Fibroblast of skin of right quadriceps (primary cell): Measurements from ENCODE around the gene DYNLT3.

Experiments
- DNase-seq: peaks from one replicate; pipeline ENCODE4 v3.0.0-alpha.2; 2013

The DYNLT3 gene, protein sequence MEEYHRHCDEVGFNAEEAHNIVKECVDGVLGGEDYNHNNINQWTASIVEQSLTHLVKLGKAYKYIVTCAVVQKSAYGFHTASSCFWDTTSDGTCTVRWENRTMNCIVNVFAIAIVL

DNA sequence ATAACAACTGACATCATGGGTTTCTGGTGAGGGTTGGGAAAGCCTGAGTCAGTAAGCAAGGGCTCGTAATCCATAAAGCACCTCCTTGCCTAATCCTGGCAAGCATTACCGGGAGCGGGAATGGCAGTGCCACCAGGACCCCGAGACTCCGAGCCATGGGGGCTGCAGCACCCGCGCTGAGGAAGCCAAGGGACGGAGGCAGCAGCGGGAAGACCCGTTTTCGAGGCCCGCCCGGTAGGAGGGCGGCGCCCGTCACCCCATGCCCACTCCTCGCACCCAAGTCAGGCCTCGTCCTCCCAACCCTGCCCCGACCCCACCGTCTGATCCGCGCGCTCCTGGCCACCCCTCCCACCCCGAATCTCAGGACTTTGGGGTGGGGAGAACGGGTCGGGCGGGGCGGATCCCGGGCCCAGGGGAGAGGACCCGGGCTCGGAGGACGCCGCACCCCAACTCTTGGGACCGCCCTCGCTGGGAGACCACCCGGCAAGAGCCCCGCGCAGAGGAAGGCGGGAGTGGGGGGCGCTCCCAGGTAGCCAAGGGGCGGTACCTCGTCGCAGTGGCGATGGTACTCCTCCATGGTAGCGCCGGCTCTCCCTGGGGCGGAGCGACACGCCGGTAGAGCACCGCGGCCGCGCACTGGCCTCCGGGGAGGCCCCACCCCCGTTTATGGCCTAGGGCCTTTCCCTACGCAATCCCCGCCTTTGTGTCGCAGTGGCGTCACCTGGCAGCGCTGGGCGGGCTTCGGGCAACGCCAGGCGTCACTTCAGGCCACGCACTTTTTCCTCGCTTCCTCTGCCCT, at the start of gene DYNLT3:
TSS of gene DYNLT3 (minus strand) at position 638 of the 799 bp plus-strand sequence. CDS start at position 577, 61 bp downstream.
- DNase-seq: peak; percentile 75

DNA sequence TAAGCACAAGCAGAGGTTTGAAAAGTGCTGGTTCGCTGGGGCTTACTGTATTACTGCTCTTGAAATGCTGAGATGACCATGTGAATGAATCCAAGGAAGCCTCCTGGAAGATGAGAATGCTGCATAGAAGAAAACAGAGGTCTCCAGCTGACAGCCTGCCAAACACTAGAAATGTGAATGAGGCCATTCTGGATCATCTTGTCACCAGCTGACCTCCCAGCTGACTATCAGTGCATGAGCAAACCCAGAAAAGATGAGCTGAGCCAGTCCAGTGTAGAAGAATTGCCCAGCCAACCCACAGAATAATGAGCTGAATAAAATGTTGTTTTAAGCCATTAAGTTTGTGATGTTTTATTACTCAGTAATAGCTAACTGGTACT, 49.1 kb upstream of the DYNLT3 start:
- DNase-seq: no peak

DNA sequence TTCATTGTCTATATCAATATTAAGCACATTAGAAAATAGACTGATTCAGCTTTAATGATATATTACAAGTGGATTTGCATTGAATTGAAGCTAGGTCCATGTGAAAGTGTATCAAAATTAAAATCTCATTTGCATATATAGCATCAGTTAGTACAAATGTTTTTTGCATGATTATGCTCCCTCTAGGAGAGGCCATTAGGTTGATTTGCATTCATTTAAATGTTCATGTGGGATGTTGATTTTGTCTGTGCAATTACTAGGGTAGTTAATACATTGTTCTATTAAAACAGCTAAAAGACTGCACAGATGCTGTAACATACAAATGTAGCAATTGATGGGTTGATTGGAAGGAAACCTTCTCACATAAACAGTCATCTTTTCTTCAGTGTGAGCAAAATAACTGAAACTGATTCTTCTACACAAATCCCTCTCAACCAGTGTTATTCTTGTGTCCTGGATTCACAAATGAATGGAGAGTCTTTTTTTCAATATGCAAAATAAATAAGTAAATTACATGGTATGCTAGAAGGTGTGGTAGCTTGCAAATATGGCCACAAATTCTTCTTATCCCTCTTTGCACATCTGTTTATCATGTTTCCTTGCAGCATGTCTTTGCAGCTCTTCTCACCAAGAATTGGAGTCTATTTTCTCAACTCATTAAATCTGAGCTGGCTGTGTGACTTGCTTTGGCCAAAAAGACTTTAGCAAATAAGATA, 48.6 kb upstream of the DYNLT3 start:
- no peak for DNase-seq

DNA sequence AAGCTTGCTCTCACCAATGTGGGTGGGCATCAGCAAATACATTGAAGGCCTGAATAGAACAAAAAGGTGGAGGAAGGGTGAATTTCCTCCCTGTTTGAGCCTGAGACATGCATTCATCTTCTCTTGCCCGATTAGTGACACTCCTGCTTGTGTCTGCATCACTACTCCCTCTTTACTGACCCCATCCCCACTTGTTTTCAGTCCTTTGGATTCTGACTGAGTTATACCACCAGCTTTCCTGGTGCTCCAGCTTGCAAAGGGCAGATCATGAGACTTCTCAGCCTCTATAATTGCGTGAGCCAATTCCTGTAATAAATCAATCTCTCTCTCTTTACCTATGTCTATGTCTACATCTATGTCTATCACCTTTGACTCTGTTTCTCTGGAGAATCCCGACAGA, 47.4 kb upstream of the DYNLT3 start:
- no peak for DNase-seq

DNA sequence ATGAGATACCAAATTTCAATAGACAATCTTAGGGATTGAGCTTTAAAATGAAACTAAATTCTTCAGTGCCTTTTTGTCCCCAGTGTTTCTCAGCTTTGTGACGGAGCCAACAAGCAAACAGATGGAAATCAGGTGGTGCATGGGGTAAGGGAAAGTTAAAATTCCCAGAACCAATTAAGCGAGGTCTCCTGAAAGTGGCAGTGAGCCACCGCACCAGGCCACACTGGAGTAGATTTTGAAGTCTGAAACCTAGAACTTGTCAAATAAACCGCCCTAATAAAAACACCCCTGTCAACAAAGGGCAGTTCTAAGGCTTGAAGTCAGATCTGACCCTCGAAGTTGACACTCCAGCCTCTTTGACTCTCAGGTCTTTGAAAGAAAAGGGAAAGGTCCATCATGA, 40.6 kb upstream of the DYNLT3 start:
- no peak for DNase-seq

DNA sequence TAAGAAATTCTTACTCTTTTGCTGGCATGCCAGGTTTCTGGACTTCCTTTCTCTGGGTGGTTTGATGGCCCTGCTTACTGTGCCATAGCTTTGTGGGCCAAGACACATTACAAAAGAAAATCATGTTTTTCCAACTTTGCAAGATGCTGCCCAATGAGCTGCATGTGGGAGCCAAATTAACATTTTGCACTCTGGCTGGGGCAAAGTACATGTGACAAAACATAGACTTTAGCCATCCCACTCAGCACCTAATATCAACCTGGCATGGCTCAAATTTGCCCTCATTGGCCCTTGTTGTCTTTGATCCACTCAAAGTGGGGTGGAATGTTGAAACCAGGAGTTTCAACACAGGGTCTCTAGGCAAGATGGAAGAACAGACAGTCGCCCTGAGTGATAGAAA, 40.0 kb upstream of the DYNLT3 start:
- DNase-seq: no peak

DNA sequence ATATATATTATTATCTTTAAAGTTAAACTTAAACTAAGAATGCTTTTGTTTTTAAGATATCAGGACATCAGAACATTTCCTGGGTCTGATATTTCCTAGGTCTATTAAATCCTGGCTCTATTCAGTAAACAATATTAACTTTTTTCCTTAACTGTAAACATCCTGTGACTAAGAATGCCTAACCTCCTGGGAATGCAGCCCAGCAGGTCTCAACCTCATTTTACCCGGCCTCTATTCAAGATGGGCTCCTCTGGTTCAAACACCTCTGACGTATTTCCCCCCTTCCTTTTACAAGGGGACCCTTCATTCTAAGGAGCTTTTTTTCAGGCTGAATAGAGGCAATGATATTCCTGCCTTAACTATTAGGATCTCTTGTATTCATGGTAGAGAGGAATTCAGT, 35.8 kb upstream of the DYNLT3 start:
- no peak for DNase-seq

DNA sequence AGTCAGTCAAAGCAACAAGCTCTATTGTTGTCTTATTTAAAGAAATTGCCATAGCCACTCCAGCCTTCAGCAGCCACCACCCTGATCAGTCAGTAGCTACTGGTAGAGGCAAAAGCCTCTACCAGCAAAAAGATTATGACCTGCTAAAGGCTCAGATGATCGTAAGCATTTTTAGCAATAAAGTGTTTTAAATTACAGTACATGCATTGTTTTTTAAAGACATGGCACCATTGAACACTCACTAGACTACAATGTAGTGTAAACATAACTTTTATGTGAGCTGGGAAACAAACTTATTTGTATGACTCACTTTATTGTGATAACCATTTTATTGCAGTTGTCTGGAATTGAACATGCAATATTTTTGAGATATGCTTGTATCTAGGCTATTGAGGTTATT, 32.3 kb upstream of the DYNLT3 start:
- no peak for DNase-seq

DNA sequence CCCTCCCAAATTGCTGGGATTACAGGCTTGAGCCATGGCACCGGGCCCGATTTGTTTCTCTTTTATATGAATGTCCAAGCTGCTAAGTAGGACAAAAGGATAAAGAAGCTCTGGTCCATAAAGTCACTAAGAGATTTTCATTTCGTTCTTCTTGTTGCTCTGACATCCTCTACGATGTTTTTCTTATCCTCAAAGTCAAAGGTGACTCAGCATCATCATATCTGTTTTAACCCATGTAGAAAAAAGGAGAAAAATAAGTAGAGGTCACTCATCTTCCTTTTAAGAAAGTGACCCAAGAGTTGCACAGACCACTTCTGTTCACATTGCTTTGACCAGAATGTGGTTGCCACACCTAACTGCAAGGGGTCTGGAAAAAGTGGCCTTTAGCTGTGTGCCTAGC, 29.3 kb upstream of the DYNLT3 start:
- DNase-seq: no peak

DNA sequence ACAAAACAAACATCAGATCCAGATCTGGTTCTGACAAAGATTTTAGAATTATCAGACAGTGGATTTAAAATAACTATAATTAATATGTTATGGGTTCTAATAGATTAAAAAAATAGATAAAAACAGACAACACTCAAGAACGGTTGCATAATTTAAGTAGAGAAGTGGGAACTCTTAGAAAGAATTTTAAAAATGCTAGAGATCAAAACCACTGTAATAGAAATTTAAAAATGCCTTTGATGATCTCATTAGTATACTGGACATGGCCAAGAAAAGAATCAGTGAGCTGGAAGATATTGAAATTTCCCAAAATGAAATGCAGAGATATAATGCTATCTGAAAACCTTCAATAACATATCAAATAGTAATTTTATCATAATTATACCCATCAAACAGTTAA, 28.3 kb upstream of the DYNLT3 start:
- DNase-seq: no peak

DNA sequence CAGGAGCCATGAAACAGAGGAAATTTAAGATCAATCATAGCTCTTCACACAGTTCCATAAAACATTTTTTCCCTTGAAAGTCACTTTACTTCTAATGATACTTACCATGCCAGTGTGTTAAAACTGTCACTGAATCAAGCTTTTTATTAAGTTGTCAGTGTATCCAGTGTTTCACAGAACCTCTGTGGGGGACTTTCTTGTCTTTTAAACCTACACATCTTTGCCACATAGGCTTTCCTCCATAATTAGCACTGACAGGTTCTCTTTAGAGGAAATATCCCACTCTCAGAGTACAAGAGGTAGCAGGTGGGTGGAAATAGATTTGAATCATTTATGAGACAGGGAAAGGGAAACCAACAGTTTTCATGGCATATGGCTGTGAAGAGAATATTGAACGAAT, 25.8 kb upstream of the DYNLT3 start:
- DNase-seq: no peak

DNA sequence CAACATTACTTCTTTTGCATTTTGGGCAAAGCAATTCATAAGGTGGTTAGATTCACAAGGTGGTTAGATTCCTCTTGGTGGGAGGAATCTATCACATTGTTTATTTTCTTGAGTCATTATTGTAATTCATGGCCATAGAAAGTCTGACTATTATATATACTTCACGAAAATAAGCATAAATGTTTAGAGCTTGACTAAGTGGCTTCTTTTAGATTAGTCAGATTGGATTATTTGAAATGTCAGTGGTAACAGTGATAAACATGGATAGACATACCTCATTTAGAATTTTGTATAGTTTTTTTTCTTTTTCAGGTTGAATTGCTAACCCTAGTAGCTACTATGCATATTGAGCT, 24.9 kb upstream of the DYNLT3 start:
- DNase-seq: no peak

DNA sequence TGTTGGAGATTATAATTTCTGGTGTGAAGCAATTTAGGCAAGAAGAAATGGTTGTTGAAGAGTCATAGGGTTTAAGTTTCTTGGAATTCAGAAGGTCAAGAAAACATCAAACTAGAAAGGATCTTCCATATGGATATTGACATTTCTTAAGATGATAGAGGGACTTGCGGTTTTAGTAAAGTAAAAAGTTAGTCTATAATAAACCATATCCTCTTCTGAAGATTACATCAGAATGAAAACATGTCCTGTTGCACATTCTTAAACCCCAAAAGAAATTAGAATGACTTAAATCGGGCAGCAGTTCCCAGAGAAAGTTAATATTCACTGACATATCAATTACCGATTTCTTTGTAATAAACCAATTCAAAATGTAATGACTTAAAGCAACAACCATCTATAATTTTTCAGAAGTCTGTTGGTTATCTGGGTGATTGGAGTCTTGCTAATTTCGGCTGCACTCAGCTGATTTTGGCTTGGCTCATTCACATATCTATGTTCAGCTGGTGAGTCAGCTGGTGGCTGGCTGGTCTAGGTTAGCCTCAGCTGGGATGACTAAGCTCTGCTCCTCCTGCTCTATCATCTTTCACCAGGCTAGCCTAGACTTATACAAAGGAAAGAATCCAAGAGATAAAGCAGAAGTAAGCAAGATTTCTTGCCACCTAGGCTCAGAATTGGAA, 24.4 kb upstream of the DYNLT3 start:
- peak; percentile 81 for DNase-seq

DNA sequence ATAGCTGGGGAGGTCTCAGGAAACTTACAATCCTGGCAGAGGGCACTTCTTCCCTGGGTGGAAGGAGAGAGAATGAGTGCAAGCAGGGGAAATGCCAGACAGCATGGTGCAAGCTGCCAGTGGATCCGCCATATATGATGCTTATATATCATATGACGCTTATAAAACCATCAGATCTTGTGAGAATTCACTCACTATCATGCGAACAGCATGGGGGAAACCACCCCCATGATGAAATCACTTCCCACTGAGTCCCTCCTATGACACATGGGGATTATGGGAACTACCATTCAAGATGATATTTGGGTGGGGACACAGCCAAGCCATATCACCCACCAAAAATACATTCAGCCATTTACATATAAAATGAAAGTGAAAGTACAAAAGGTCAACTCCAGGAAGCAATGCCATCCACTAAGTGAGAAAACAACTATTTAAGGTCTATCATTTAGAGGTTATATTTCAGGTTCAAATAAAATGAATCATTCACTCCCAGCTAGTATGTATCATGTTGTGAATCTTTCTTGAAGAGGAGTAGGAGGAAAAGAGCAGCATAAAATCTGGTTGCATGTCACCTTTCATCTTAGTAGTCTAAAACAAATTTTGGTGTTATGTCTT, 20.3 kb upstream of the DYNLT3 start:
- DNase-seq: no peak

DNA sequence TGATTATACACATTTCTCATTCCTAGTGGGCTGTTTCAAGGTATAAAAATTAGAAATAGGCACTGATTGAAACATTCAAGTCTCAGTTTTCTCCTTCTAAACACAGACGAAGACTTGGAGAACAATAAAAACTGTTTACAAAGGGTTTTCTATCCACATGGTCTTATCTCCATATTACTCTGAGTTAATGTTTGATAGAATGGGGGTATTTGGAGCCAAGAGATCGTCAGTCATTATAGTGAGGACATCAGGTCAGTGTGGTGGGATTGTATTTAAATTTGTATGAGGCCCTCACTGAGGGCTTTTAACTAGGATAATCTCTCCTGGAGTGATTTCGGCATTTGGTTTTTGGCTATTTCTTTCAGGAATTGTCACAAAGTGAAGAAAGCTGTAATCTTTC, 16.4 kb upstream of the DYNLT3 start:
- no peak for DNase-seq

DNA sequence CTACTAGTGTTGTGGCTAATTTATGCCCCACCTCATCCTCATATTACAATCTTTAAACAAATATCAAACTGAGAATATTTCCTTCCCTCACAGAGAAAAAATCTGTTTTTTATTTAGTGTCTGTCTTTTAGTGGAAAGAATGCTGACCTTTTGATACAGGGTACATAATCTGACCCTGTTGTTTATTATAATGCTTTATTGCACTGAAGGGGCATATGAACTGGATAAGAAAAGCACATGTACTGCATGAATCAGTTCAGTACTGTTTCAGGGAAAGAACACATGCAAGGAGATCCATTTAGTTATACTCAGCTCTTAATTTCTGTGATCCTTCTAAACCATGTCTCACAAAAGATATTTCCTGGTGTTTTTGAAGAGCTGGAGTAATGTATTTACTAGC, 15.5 kb upstream of the DYNLT3 start:
- no peak for DNase-seq

DNA sequence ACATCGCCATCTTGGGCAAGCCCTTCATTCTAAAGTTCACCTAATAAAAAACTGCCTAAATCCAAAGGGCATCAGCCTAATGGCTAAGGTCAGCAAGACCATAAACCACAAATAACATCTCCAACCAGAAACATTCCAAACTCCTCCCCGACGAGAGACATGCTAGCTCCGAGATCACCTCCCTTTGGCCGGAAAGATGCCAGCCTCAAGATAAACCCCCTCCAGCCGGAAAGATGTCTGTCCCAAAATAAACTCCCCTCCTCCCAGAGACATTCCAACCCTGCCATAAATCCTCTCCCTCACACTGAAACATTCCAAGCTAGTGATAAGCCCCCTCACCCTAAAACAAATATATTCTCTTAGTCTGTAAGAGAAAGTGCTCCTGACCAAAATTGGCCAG, 13.3 kb upstream of the DYNLT3 start:
- DNase-seq: no peak

DNA sequence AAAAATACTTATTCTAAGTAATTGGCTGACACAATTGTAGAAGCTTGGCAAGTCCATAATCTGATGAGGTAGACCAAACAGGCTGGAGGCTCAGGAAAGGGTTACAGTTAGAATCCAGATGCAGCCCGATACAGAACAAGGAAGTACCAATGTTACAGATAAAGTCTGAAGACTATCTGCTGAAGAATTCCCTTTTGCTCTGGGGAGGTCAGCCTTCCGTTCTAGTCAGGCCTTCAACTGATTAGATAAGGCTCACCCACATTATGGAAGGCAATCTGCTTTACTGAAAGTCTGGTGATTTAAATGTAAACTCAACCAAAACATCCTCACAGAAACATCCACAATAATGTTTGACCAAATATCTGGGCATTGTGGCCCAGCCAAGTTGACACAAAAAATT, 7.4 kb upstream of the DYNLT3 start:
- DNase-seq: no peak

DNA sequence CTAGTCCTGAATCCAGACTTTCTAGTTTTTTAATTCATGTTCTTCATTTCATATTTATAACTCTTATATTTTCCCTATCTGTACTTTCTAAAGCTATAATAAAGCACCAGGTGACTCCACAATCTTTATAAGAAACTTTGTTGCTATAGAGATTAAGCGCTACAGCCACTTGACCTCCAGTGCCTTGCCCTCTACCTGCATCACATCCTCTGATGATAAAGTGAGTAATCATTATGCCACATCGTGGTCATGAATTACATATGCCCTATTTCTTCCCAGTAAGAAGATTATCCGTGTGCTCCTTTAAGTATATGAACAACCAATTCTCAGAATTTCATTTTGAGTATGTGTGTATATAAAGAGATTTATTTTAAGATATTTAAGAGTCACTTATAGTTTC, 6.8 kb upstream of the DYNLT3 start:
- DNase-seq: no peak

DNA sequence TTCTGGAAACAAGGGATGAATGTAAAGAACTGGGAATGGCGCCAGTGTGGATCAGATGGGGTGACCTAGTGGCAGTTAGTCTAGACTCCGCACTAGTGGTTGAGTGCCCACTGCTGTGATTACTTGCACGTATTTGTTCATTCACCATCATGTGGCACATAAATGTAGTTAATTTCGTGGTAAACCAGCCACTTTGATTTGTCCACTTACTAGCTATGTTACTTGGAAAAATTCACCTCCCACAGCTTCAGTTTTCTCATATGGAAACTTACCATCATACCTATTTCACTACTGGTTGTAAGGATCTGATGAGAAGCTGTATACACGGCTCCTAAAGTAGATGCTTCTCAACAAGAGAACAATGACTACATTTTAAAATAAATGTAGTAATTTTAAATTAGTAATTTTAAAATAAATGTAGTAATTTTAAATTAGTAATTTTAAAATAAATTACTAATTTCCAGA, 394 bp upstream of the DYNLT3 start:
- no peak for DNase-seq

DNA sequence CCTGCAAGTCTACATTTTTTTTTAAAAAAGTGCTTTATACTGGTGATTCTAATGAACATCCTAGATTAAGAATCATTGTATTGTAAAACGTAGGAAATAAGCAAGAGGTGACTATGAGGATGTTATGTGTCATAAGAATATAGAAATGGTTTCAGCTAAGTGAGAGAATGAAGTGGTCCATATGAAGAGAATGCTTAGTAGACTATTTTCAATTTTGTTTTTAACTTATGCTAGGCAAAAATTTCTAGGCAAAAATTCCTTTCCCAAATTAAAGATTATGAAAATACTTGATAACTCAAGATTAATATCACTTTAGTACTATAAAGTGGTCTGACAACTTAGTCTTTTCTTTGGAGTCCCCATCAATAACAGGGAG, 825 bp downstream of the DYNLT3 start:
- DNase-seq: no peak

DNA sequence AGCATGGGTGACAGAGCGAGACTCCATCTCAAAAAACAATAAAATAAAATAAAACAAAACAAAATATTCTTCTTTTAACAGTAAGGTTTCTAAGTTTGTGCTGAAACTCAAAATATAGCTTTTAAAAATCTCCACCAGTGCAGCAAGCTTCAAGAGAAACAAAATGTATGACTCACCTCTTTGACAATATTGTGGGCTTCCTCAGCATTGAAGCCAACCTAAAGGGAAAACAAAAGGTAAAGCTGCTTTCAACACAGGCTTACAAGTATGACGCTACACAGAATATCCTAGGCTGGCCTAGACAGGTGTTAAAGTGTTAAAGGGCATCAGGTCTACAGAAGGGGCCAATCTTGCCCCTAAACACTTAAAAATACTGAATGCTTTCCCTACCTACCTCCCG, 1.2 kb downstream of the DYNLT3 start:
- no peak for DNase-seq

DNA sequence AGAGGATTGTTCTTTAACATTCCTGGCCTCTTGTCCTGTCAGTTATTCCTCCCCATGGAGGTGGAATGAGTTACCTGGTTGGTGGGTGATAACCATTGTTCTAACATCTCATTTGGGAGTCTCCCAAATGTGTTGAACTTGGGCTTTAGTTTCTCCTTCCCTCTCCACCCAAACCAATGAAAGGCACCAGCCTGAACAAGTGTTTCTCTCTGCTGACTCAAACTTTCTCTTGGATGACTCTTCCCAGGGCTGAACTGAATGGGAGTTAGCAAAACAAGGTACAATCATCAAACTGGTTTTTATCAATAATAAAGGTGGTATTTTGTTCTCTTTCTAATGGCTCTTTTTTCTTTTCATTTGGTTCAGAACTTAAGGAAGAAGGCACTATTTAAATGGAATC, 2.7 kb downstream of the DYNLT3 start:
- DNase-seq: no peak
